GM12878 (cell line): ENCODE results near the gene PXDC1. TPM values are rescaled to one million over a fixed set of nuclear protein-coding genes. Genes with fewer than 3 reads are reported as not detected.

ENCODE experiments used
- ATAC-seq: fragments of 200-7000 bp; cut with Tn5 transposase; 3 replicates; pipeline ENCODE4 v1.9.1; 2020; ENCODE audit warnings: mild to moderate bottlenecking, moderate library complexity
- BruUV-seq: library from RNA; stranded (reverse); fragments of 400-500 nt; replicated peaks from 2 replicates; lab custom pipeline; 2021; lab: Mats Ljungman, UMichigan
- CTCF ChIA-PET: fragments of 300-600 bp; sonication (Branson Sonifier 250); formaldehyde crosslinking; extraction: SDS; loops from one replicate; lab custom pipeline; 2021; ENCODE audit warnings: inconsistent platforms; lab: Yijun Ruan, JAX
- POLR2A ChIA-PET: fragments of 350-600 bp; formaldehyde crosslinking; extraction: SDS; loops from one replicate; lab custom pipeline; 2021; ENCODE audit warnings: inconsistent platforms; lab: Charles Lee
- RAD21 ChIA-PET: fragments of 300-600 bp; sonication (Branson Sonifier 250); formaldehyde crosslinking; loops from one replicate; lab custom pipeline; 2023; ENCODE audit warnings: antibody characterized with exemption; ENCODE audit not compliant: unreplicated experiment; lab: Charles Lee
- SMC1A ChIA-PET: fragments of 300-600 bp; sonication (Branson Sonifier 250); formaldehyde crosslinking; loops from one replicate; lab custom pipeline; 2023; ENCODE audit not compliant: unreplicated experiment, uncharacterized antibody; lab: Charles Lee
- DNase-seq: peaks from one replicate; pipeline ENCODE4 v3.0.0-alpha.2; 2011; ENCODE audit warnings: low read depth, low spot score
- FAIRE-seq: peaks from 3 replicates; lab custom pipeline; 2011; peaks lifted over from hg19 to GRCh38; lab: Jason Lieb, UNC
- H2AFZ ChIP-seq: 2 replicates; pipeline ENCODE4 v1.6.0; 2011; ENCODE audit warnings: low read depth, low read length, control low read depth; ENCODE audit not compliant: control insufficient read depth
- H3K27ac ChIP-seq: 2 replicates; pipeline ENCODE4 v1.5.1; 2011; ENCODE audit warnings: control low read depth; ENCODE audit not compliant: control insufficient read depth, insufficient read depth
- H3K27me3 ChIP-seq, 2 experiments: replicated peaks in 1 of 2; 2 replicates each; pipeline versions ENCODE4 v1.6.0 to v1.6.1; 2011; ENCODE audit warnings: low read length in 1 of 2; ENCODE audit not compliant: control insufficient read depth in 2 of 2, insufficient read depth in 2 of 2
- H3K36me3 ChIP-seq, 2 experiments: 2 replicates each; pipeline ENCODE4 v1.5.1; 2011; ENCODE audit warnings: low read length in 1 of 2; ENCODE audit not compliant: control insufficient read depth in 2 of 2, insufficient read depth in 2 of 2
- H3K4me1 ChIP-seq: 2 replicates; pipeline ENCODE4 v1.6.1; 2011; ENCODE audit warnings: mild to moderate bottlenecking, low read length, moderate library complexity, mixed read lengths; ENCODE audit not compliant: control insufficient read depth, insufficient read depth
- H3K4me2 ChIP-seq: 2 replicates; pipeline ENCODE4 v1.6.0; 2011; ENCODE audit warnings: control low read depth; ENCODE audit not compliant: control insufficient read depth, insufficient read depth
- H3K4me3 ChIP-seq: fragments of 200-600 bp; sonication (generic); 2 replicates; pipeline ENCODE4 v1.5.1; 2016
- H3K79me2 ChIP-seq: 2 replicates; pipeline ENCODE4 v1.6.0; 2011; ENCODE audit warnings: low read length; ENCODE audit not compliant: control insufficient read depth, insufficient read depth
- H3K9ac ChIP-seq: 2 replicates; pipeline ENCODE4 v1.8.0; 2011; ENCODE audit warnings: low read length, control low read depth, mixed read lengths; ENCODE audit not compliant: control insufficient read depth, insufficient read depth
- H3K9me3 ChIP-seq: replicated peaks from 3 replicates; pipeline ENCODE4 v1.5.1; 2011; ENCODE audit warnings: mild to moderate bottlenecking, low read length; ENCODE audit not compliant: control insufficient read depth, insufficient read depth
- H4K20me1 ChIP-seq: 2 replicates; pipeline ENCODE4 v1.6.0; 2011; ENCODE audit not compliant: control insufficient read depth, insufficient read depth
- EZH2 ChIP-seq: IDR thresholded peaks from 2 replicates; pipeline ENCODE4 v1.6.1; 2012; ENCODE audit warnings: low read depth, mild to moderate bottlenecking, control low read depth, inconsistent platforms, low read length, borderline replicate concordance; ENCODE audit not compliant: control insufficient read depth
- MEF2B ChIP-seq: fragments of 450-650 bp; IDR thresholded peaks from 2 replicates; pipeline ENCODE4 v1.6.1; 2018; ENCODE audit warnings: mild to moderate bottlenecking, moderate library complexity; ENCODE audit not compliant: partially characterized antibody, poor library complexity, severe bottlenecking
- MTA3 ChIP-seq: IDR thresholded peaks from 2 replicates; pipeline ENCODE4 v1.6.1; 2012; ENCODE audit warnings: low read length, inconsistent platforms, borderline replicate concordance
- NFYB ChIP-seq: IDR thresholded peaks from 2 replicates; pipeline ENCODE4 v1.6.1; 2011; ENCODE audit warnings: low read depth, mild to moderate bottlenecking, low read length, improper control_type of control experiment, moderate library complexity; ENCODE audit not compliant: insufficient read depth
- NR2C2 ChIP-seq: IDR thresholded peaks from 2 replicates; pipeline ENCODE4 v1.6.1; 2011; ENCODE audit warnings: borderline replicate concordance, low read depth; ENCODE audit not compliant: control insufficient read depth, insufficient read length
- YBX1 ChIP-seq: fragments of 450-650 bp; IDR thresholded peaks from 2 replicates; pipeline ENCODE4 v1.6.1; 2016; ENCODE audit warnings: antibody characterized with exemption
- WGBS: methylation state at CpG from one replicate; pipeline ENCODE4 v1.1.6; 2016; ENCODE audit warnings: low lambda C conversion rate; ENCODE audit not compliant: insufficient replicate concordance, insufficient coverage; ENCODE audit errors: missing lambda C conversion rate; 5-methylcytosine and 5-hydroxymethylcytosine counted together
- in situ Hi-C: fragments of 300-500 bp; cut with MboI; formaldehyde crosslinking; loops from 9 replicates; pipeline ENCODE4 v1.14.3; 2018; ENCODE audit warnings: mixed read lengths
- intact Hi-C: fragments of 100-400 bp; cut with micrococcal nuclease; formaldehyde crosslinking; loops from one replicate; pipeline ENCODE4 v1.14.2; 2022; ENCODE audit not compliant: unreplicated experiment
- polyA plus RNA-seq, 11 experiments: library from polyadenylated mRNA; depleted of rRNA in 4 of 11; unstranded in 6 of 11; stranded (reverse) in 5 of 11; fragments of >200 nt; fragmentation: Nextera tagmentation in 4 of 11; fragmentation: Illumina TruSeq in 1 of 11; extraction: Ambion mirVana in 4 of 11; extraction: Trizol in 1 of 11; gene quantifications; 1 replicate in 1 of 11; 2 replicates in 10 of 11; pipeline versions ENCODE4 v1.2.1 to v1.2.3, GENCODE V29; 2011 to 2016; ENCODE audit warnings: inconsistent platforms in 2 of 11, missing spikeins in 2 of 11, low read depth in 1 of 11
- total RNA-seq, 4 experiments: library from RNA; depleted of rRNA in 3 of 4; stranded (reverse); fragments of >200 nt in 3 of 4; fragmentation: Illumina TruSeq in 1 of 4; extraction: Trizol in 1 of 4; gene quantifications; 2 replicates each; pipeline versions ENCODE4 v1.2.1 to v1.2.3, GENCODE V29; 2013 to 2021

PXDC1 gene
- total and polyA plus RNA-seq, 10 of the 15 experiments (the other 5 are each of a cell fraction or from before 2014, with no cell fraction given) = 0.03 to 0.72 (median 0.32) TPM; not detected in 2

- Histone ChIP-seq H3K4me3 (no peak overlapping the region), H3K9ac (no peak overlapping the region), H3K9me3 (no peaks in the 10 kb centered on the region), H4K20me1 (no peaks in the 10 kb centered on the region), H3K79me2 (no peaks in the 10 kb centered on the region), H3K4me1 (peaks cover 8% of the 10 kb centered on the region), H3K36me3 (no peaks in the 10 kb centered on the region), H3K27ac (no peak overlapping the region), H2AFZ (no peak overlapping the region), H3K4me2 (no peak overlapping the region), H3K27me3 (no peaks in the 10 kb centered on the region)
- ChIA-PET SMC1A (interaction anchor here (0.9 to 1.3 kb wide), 4 partner anchors 10 to 256 kb away, joined by 3 to 7 read pairs (median 4); no protein-coding TSS in a partner anchor), CTCF (interaction anchor here (0.9 to 5.5 kb wide), 7 partner anchors 202 to 413 kb away, joined by 3 to 74 read pairs (median 3); no protein-coding TSS in a partner anchor), RAD21 (interaction anchor here (1.3 kb wide), 1 partner anchor 237 kb away, joined by 3 read pairs; no protein-coding TSS in a partner anchor), POLR2A (no interaction called here)
- ATAC-seq (no peak), FAIRE-seq (no peak), DNase-seq (no peak)
- TF ChIP-seq YBX1 (no peak), NFYB (no peak), MEF2B (no peak), MTA3 (no peak), EZH2 (no peak), NR2C2 (no peak)
- BruUV-seq = no TSS peak
- intact Hi-C loops (loop anchor here (5.0 to 10.0 kb wide), 2 partner anchors 266 to 473 kb away; no protein-coding TSS in a partner anchor), in situ Hi-C loops (no loop called here)
- 77% methylated on average over 13 of the region's 13 CpGs for WGBS
Observed at GRCh38 chr6:3741477-3741871, 10.0 kb downstream of the PXDC1 start.
